Measurements from ENCODE around the gene ZNF536. TPM values are rescaled to one million over a fixed set of nuclear protein-coding genes. Genes with fewer than 3 reads are reported as not detected.

Gene ZNF536
- total and polyA plus RNA-seq, 2 of the 4 experiments (the other 2 are of a cell fraction), result not detected

- Histone ChIP-seq H2BK5ac (ENCODE audit: low read depth, low read length, poor library complexity, severe bottlenecking) (no peak overlapping the region), H3K9me3 (ENCODE audit: control insufficient read depth, insufficient read depth, low read length) (peaks cover 26% of the 10 kb centered on the region), H4K8ac (ENCODE audit: low read depth in 2 of 2, low read length in 2 of 2) (no peak overlapping the region), H2BK120ac (ENCODE audit: low read depth, low read length) (no peak overlapping the region), H3K79me1 (ENCODE audit: low read depth in 1 of 2, low read length in 2 of 2) (no peaks in the 10 kb centered on the region), H3K36me3 (ENCODE audit: control insufficient read depth, insufficient read depth, low read length) (no peaks in the 10 kb centered on the region), H3K4me1 (ENCODE audit: control insufficient read depth, insufficient read depth, low read length) (no peaks in the 10 kb centered on the region), H3K14ac (replicated peaks; ENCODE audit: low read depth, low read length) (no peak overlapping the region), H3K9ac (ENCODE audit: low read depth, low read length) (no peak overlapping the region), H3K18ac (ENCODE audit: low read depth, low read length) (no peak overlapping the region), H4K20me1 (ENCODE audit: insufficient read depth, low read length) (no peaks in the 10 kb centered on the region), H3K56ac (ENCODE audit: extremely low read depth, insufficient read depth, low read length) (no peak overlapping the region), H3K9me1 (ENCODE audit: insufficient read depth, low read length) (no peaks in the 10 kb centered on the region), H2AK9ac (replicated peaks; ENCODE audit: low read depth, low read length, poor library complexity) (no peak overlapping the region), H2AK5ac (ENCODE audit: low read depth, low read length) (no peak overlapping the region), H2AFZ (replicated peaks; ENCODE audit: low read length, poor library complexity) (no peak overlapping the region), H3K4me3 (ENCODE audit: insufficient read depth, low read depth, low read length) (no peak overlapping the region), H2BK20ac (ENCODE audit: low read depth, low read length) (no peak overlapping the region), H3K23ac (ENCODE audit: low read depth, low read length) (no peak overlapping the region), H3K4me2 (ENCODE audit: low read depth, low read length) (no peak overlapping the region), H3K27me3 (ENCODE audit: control insufficient read depth, insufficient read depth, low read length) (no peaks in the 10 kb centered on the region), H3K27ac (ENCODE audit: insufficient read depth, low read length) (no peak overlapping the region), H3K4ac (ENCODE audit: low read depth, low read length) (no peak overlapping the region), H2BK15ac (ENCODE audit: low read depth, low read length) (no peak overlapping the region), H4K5ac (ENCODE audit: low read depth, low read length) (no peak overlapping the region), H4K91ac (ENCODE audit: insufficient read depth, low read depth, low read length) (no peak overlapping the region)
- WGBS, 2 experiments (ENCODE audit: extremely low coverage in 2 of 2, insufficient read length in 1 of 2), result no CpG with 5 or more reads among the region's 1 CpG
- intact Hi-C loops (cut with micrococcal nuclease) (no loop called here), in situ Hi-C loops (cut with MboI; ENCODE audit: low sequenced_read_pairs) (no loop called here), dilution Hi-C loops (cut with HindIII; ENCODE audit: low sequenced_read_pairs, unreplicated experiment) (no loop called here)
- ChIA-PET POLR2A (ENCODE audit: unreplicated experiment) (no interaction called here), CTCF (no interaction called here)
- no TSS peak for BruUV-seq (replicated peaks)
- ATAC-seq (ENCODE audit: low read depth) (no peak), DNase-seq (no peak)
- TF ChIP-seq CEBPB (IDR thresholded peaks at IDR 0.05; ENCODE audit: low read depth, low read length) (no peak), FOS (IDR thresholded peaks at IDR 0.05; ENCODE audit: low read depth, low read length) (no peak), SMC3 (IDR thresholded peaks at IDR 0.05; ENCODE audit: low read depth, low read length) (no peak), NFE2L2 (IDR thresholded peaks at IDR 0.05; ENCODE audit: low read depth, low read length) (no peak), MAFK (IDR thresholded peaks at IDR 0.05; ENCODE audit: low read depth, low read length) (no peak), BHLHE40 (IDR thresholded peaks at IDR 0.05; ENCODE audit: low read depth, low read length) (no peak)
- TF ChIP-seq, protein P1, sequence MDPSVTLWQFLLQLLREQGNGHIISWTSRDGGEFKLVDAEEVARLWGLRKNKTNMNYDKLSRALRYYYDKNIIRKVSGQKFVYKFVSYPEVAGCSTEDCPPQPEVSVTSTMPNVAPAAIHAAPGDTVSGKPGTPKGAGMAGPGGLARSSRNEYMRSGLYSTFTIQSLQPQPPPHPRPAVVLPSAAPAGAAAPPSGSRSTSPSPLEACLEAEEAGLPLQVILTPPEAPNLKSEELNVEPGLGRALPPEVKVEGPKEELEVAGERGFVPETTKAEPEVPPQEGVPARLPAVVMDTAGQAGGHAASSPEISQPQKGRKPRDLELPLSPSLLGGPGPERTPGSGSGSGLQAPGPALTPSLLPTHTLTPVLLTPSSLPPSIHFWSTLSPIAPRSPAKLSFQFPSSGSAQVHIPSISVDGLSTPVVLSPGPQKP (IDR thresholded peaks at IDR 0.05; ENCODE audit: borderline replicate concordance, low read depth, low read length), result no peak
Measured at GRCh38 chr19:30555791-30556110, 183.6 kb downstream of the ZNF536 start.

All from IMR-90 (cell line).